HEK293T (cell line): ENCODE results near the gene FAM240A.

Source experiments
- CTCF ChIA-PET: fragments of 350-600 bp; formaldehyde crosslinking; extraction: SDS; loops from one replicate; lab custom pipeline; 2021; ENCODE audit warnings: antibody characterized with exemption, inconsistent platforms; lab: Yijun Ruan, JAX
- POLR2A ChIA-PET: fragments of 350-600 bp; formaldehyde crosslinking; extraction: SDS; loops from one replicate; lab custom pipeline; 2020; ENCODE audit warnings: antibody characterized with exemption, inconsistent platforms; lab: Yijun Ruan, JAX
- DNase-seq: peaks from one replicate; pipeline ENCODE4 v3.0.0; 2012; ENCODE audit warnings: mixed read lengths; ENCODE audit errors: extremely low spot score
- ARNT ChIP-seq: fragments of 450-650 bp; IDR thresholded peaks from 2 replicates; pipeline ENCODE4 v1.6.1; 2017; ENCODE audit warnings: mild to moderate bottlenecking
- BHLHE40 ChIP-seq: fragments of 450-650 bp; IDR thresholded peaks from 2 replicates; pipeline ENCODE4 v1.6.1; 2016; ENCODE audit warnings: mild to moderate bottlenecking, moderate library complexity, borderline replicate concordance
- CTBP1 ChIP-seq: fragments of 450-650 bp; IDR thresholded peaks from 2 replicates; pipeline ENCODE4 v1.6.1; 2016; ENCODE audit warnings: borderline replicate concordance
- ELF4 ChIP-seq: fragments of 450-650 bp; IDR thresholded peaks from 2 replicates; pipeline ENCODE4 v1.6.1; 2017; ENCODE audit warnings: antibody characterized with exemption
- FOXA1 ChIP-seq: fragments of 450-650 bp; IDR thresholded peaks from 2 replicates; pipeline ENCODE4 v1.6.1; 2016; ENCODE audit warnings: mild to moderate bottlenecking
- FOXK2 ChIP-seq: fragments of 450-650 bp; IDR thresholded peaks from 2 replicates; pipeline ENCODE4 v1.6.1; 2016; ENCODE audit warnings: mild to moderate bottlenecking
- FOXM1 ChIP-seq: fragments of 450-650 bp; IDR thresholded peaks from 2 replicates; pipeline ENCODE4 v1.6.1; 2017; ENCODE audit warnings: mild to moderate bottlenecking, borderline replicate concordance
- HDGF ChIP-seq: fragments of 450-650 bp; IDR thresholded peaks from 2 replicates; pipeline ENCODE4 v1.6.1; 2017; ENCODE audit warnings: antibody characterized with exemption, borderline replicate concordance
- L3MBTL2 ChIP-seq: fragments of 450-650 bp; conservative IDR thresholded peaks from 2 replicates; pipeline ENCODE4 v1.6.1; 2016; ENCODE audit warnings: mild to moderate bottlenecking
- LEF1 ChIP-seq: fragments of 450-650 bp; IDR thresholded peaks from 2 replicates; pipeline ENCODE4 v1.6.1; 2017; ENCODE audit warnings: mild to moderate bottlenecking, borderline replicate concordance
- NFRKB ChIP-seq: fragments of 450-650 bp; IDR thresholded peaks from 2 replicates; pipeline ENCODE4 v1.6.1; 2016; ENCODE audit warnings: mild to moderate bottlenecking, moderate library complexity
- SP1 ChIP-seq: fragments of 450-650 bp; IDR thresholded peaks from 2 replicates; pipeline ENCODE4 v1.6.1; 2017
- SUZ12 ChIP-seq: fragments of 450-650 bp; IDR thresholded peaks from 2 replicates; pipeline ENCODE4 v1.6.1; 2016; ENCODE audit warnings: mild to moderate bottlenecking
- TARDBP ChIP-seq: fragments of 450-650 bp; IDR thresholded peaks from 2 replicates; pipeline ENCODE4 v1.6.1; 2016
- ZNF384 ChIP-seq: fragments of 450-650 bp; IDR thresholded peaks from 2 replicates; pipeline ENCODE4 v1.6.1; 2016
- TF ChIP-seq, protein P1 (sequence below): fragments of 450-650 bp; IDR thresholded peaks from 2 replicates; pipeline ENCODE4 v1.6.1; 2016

Gene FAM240A

DNA sequence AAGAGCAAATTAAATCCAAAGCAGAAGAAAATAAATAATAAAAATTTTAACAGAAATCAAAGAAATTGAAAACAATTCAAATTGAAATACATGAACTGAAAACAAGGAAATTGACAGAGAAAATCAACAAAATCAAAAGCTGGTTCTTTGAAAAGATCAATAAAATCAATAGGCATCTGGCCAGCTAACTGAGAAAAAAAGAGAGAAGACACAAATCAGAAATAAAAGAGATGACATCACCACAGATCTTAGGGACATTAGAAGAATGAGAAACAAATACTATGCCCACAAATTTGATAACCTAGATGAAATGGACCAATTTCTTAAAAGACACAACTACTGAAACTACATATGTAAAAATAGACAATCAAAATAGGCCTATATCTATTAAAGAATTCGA is 38.8 kb downstream of the FAM240A start:
- DNase-seq, result no peak
- ChIA-PET CTCF (no interaction called here), POLR2A (no interaction called here)
- no peak for TF ChIP-seq L3MBTL2
- TF ChIP-seq SP1, result no peak
- TF ChIP-seq, protein P1, sequence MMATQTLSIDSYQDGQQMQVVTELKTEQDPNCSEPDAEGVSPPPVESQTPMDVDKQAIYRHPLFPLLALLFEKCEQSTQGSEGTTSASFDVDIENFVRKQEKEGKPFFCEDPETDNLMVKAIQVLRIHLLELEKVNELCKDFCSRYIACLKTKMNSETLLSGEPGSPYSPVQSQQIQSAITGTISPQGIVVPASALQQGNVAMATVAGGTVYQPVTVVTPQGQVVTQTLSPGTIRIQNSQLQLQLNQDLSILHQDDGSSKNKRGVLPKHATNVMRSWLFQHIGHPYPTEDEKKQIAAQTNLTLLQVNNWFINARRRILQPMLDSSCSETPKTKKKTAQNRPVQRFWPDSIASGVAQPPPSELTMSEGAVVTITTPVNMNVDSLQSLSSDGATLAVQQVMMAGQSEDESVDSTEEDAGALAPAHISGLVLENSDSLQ, result no peak
- TF ChIP-seq FOXM1, result no peak
- TF ChIP-seq CTBP1, result no peak
- no peak for TF ChIP-seq FOXK2
- no peak for TF ChIP-seq ZNF384
- no peak for TF ChIP-seq ARNT
- no peak for TF ChIP-seq SUZ12

GRCh38 chr3:46655271-46655670 is 42.9 kb downstream of the FAM240A start:
- DNase-seq, result no peak
- POLR2A ChIA-PET, result no interaction called here
- CTCF ChIA-PET, result no interaction called here
- TF ChIP-seq SUZ12 (no peak), CTBP1 (no peak), FOXK2 (no peak), LEF1 (no peak), BHLHE40 (no peak), ELF4 (no peak), SP1 (no peak), NFRKB (no peak), FOXA1 (no peak), FOXM1 (no peak), TARDBP (no peak), ZNF384 (no peak), HDGF (no peak), ARNT (no peak), L3MBTL2 (no peak)
- TF ChIP-seq, protein P1, result no peak

DNA sequence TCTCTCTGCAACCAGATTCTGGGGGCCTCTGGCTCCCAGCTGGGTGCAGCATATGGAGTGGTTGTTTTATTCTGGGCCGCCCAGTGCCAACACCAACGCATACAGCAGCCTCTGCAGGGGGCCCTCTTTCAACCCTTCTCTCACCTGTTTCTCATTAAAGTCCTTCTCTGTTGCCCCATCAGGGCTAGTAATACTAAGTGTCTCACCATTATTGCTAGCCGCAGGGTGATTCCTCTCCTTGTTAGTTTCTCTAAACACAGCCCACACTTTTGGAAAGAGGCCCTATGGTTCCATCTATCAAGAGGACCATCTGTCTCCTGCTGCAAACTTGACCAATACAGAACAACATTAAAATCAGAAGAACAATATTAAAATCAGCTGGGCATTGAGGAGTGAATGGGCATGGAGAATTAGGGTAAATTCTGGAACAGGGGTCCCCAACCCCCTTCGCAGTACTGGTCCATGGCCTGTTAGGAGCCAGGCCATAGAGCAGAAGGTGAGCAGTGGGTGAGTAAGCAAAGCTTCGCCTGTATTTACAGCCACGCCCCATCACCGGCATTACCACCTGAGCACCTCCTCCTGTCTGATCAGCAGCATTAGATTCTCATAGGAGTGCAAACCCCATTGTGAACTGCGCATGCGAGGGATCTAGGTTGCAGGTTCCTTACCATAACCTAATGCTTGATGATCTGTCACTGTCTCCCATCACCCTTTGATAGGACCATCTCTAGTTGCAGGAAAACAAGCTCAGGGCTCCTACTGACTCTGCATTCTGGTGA is 44.6 kb downstream of the FAM240A start:
- CTCF ChIA-PET, result no interaction called here
- peak; percentile 0 for DNase-seq
- POLR2A ChIA-PET, result no interaction called here
- TF ChIP-seq TARDBP (no peak), L3MBTL2 (no peak), FOXM1 (no peak), CTBP1 (no peak), ZNF384 (no peak), LEF1 (no peak), SUZ12 (no peak), BHLHE40 (no peak), FOXA1 (no peak), NFRKB (no peak), HDGF (no peak), SP1 (no peak), FOXK2 (no peak), ELF4 (no peak), ARNT (no peak)
- TF ChIP-seq, protein P1, result no peak

- peak; percentile 4 for DNase-seq
- ChIA-PET POLR2A (no interaction called here), CTCF (no interaction called here)
- no peak for TF ChIP-seq BHLHE40
- no peak for TF ChIP-seq NFRKB
- TF ChIP-seq, protein P1, result no peak
- TF ChIP-seq LEF1, result no peak
- no peak for TF ChIP-seq FOXK2
- no peak for TF ChIP-seq FOXM1
- no peak for TF ChIP-seq L3MBTL2
- TF ChIP-seq ARNT, result no peak
- TF ChIP-seq HDGF, result no peak
- TF ChIP-seq TARDBP, result no peak
- no peak for TF ChIP-seq SP1
- TF ChIP-seq ELF4, result no peak
- no peak for TF ChIP-seq SUZ12
- TF ChIP-seq FOXA1, result no peak
- TF ChIP-seq ZNF384, result no peak
- TF ChIP-seq CTBP1, result no peak
Observed at GRCh38 chr3:46659285-46659684, 47.0 kb downstream of the FAM240A start.

- DNase-seq, result no peak
- ChIA-PET CTCF (no interaction called here), POLR2A (no interaction called here)
- TF ChIP-seq SUZ12 (no peak), LEF1 (no peak), L3MBTL2 (no peak), FOXA1 (no peak), NFRKB (no peak), FOXK2 (no peak), ELF4 (no peak), SP1 (no peak), FOXM1 (no peak)
Observed at GRCh38 chr3:46660003-46660402, 47.7 kb downstream of the FAM240A start.
